ENCODE measurements around the gene RPA3.
"Not testable (repeated sequence)": the region's sequence is repeated elsewhere in the genome, so short reads cannot be mapped to it uniquely, and the experiment has no call there.

Gene RPA3

DNA sequence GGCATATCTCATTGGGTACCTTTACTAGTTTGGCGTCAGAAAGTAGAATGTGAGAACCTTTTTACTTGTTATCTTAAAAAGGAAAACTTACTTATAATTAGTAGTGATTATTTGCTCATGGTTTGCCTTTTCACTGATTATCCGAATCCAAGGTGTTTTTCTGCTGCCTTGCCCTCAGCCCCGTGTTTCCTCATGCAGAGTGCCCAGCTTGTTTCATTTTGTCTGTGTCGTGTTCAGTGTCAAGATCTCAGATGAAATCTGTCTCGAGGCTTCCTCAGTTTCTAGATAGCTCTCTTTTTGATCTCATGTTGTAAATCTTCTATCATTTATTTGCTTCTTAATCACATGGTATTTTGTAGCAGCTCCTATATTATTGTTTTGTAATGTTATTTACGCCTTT is 30.1 kb downstream of the RPA3 start:
- no peak for FAIRE-seq

DNA sequence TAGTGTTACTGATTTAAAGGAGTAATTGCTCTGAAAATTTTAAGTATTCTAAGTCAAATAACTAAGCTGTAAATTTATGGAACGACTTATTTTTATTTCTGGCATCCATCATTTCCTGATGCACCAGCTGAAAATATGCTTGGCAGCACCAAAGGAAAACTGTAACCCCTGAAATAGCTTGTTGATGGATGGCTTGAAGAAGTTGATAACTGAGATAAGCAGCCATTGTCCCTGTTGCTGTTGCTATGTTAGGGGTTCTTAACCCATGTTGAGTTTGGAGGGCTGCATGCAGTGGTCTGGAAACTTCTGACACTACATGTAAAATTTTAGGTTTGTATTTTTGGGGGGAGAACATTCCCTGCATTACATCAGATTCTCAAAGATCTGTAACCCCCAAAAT is 30.6 kb downstream of the RPA3 start:
- FAIRE-seq = peak; percentile 38

DNA sequence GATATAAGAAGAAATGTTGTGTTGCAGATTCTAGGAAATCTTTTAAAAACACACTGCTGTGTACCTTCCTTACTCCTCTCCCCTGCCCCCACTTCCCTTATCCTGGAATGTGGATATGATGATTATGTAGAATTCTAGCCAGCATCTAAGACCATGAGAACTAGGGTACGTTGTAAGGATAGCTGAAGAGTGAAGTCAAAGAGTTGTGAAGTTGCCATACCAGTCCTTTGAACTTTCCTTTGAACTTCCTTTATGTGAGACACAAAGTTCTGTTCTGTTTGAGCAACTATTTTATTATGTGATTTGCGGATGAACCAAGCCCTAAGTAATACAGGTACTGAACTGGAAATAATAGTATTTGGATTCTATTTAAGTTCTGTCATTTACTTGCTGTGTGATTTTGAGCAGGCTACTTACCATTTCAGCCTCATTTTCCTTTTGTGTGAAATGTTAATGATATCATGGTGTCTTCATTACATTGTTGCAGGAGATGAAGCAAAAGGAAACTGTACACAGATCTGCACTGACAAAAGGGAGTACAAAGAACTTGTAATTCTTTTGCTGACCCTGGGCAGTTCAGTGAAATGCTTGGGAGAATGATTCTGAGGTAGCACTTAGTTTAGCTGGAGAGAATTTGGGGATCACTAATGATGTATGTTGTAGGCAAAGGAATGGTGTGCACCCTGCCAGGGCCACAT is 31.4 kb downstream of the RPA3 start:
- no peak for FAIRE-seq

DNA sequence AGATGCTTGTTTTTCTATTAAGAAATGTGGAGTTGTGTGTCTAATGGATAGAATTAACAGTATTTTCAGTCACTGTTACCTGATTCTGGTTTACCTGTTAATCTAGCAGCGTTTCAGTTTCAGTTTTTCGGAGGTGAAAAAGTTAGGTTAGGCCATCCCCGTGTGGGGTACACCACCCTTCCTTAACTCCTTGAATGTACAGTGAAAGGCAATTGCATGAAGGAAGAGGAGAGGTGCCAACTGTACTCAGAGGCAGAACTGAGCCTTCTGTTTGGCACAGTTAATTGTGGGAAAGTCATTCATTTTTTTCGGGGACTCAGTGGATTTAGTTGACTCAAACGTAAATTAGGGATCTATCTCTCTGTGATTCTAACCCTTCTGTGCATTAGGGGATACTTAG is 35.5 kb downstream of the RPA3 start:
- peak; percentile 36 for FAIRE-seq

DNA sequence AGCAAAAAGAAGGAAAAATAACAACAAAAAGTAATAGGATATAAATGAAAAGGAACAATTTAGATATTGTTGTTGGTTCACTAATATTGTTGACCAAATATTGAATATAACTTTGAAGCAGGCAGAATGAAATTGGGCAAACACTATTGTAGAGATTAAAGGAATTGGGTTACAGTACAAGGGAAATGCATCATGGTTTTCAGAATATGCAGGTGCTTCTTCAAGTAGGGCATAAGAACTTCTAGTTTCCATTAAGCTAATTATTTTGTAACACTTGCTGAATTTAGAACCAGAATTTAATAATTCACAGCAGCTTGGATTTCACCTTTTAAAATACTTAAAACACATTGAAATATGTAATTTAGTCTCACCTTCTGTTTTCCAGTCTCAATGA is 36.5 kb downstream of the RPA3 start:
- FAIRE-seq = no peak

DNA sequence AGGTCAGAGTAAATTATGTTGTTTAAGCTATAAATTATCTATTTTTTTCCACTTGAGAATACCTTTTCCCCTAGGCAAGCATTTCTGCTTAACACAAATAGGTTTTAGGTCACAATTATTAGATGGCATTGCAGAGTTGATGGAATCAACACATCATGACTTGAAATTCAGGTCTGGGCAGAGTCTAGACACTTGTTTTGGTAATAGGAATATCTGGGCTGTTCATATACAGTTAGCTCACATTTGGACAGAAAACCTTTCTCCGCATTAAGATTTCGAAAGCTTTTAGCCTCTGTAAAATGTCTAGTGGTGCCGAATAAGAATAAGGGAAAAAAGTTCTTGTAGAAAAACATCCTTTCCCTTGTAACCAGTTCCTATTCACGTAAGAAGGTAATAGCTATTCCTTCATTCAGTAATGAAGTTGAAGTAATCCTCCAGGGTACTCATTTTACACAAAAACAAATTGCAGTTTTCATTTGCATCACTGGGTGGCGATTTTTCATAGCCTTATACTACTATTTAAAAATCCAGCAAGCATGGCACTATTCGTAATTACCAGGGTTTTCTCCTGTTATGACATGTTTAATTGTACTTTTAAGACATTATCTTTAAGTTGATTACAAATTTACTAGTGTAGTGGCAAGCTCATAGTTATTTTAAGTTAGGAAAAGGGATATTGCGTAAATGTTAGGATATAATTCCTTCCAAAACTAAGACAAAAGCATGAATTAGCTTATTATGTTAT is 37.0 kb downstream of the RPA3 start:
- peak; percentile 99 for FAIRE-seq

DNA sequence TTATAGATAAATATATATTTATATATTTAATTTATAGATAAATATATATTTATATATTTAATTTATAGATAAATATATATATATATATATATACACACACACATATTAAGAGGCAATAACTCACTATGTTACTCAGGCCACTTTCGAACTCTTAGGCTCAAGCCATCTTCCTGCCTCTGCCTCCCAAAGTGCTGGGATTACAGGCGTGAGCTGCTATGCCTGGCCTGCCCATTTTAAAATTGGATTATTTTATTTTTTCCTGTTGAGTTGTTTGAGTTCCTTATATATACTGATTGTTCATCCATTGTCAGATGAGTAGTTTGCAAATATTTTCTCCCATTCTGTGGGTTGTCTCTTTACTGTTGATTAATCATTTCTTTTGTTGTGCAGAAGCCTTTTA is 38.8 kb downstream of the RPA3 start:
- peak; percentile 88 for FAIRE-seq

DNA sequence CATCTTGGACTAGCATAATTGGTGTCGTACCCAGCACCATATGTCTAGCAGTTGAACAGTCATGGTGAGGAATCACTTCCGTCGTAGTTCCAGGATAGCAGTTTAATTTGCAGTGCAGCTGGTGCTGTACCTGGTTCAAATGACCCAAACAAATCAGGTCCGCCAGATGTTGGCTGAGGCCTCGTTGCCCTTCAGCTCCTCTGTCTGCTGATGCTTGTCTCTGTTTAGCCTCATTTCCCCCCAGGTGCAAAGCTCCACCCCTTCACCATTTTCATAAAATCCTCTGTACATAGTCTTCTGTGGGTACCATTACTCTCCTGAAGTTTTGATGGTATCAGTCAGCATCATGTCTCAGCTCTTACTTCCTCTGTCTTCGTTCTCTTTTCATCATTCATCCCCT is 42.7 kb downstream of the RPA3 start:
- no peak for FAIRE-seq

DNA sequence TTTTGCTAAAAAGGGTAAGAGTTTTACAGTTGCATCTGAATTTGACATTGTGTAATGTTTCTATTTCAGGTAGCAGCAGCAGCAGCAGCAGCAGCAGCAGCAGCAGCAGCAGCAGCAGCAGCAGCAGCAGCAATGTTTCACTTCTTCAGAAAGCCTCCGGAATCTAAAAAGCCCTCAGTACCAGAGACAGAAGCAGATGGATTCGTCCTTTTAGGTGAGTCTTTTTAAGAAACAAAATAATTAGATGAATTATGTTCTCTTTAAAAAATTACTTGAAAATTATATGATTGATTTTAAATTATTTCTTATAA is 45.2 kb downstream of the RPA3 start:
- FAIRE-seq = peak; percentile 64

DNA sequence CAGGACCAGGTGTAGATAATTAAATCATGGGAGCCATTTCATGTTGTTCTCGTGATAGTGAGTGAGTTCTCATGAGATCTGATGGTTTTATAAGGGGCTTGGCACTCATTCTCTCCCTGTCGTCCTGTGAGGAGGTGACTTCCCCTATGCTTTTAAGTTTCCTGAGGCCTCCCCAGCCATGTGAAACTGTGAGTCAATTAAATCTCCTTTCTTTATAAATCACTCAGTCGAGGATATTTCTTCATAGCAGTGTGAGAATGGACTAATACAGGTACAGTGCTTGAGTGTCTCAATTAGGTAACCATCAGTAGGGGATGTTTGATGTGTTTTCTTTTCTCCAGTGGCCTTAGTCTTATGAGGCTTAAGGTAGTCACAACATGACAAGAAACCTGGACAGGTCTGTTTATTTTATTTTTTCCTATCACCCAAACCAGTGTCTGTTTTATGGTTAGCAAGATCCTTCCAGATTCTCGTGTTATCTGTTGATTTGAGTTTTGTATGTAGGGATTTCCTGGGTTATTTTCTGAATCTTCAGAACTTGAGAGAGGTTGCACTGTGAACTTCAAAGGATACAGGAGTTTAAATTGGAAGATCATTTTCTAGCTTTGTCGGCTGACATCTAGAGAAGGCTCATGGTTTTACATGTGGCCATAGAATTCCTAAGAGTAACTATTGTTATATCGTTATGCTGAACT is 45.7 kb downstream of the RPA3 start:
- no peak for FAIRE-seq

DNA sequence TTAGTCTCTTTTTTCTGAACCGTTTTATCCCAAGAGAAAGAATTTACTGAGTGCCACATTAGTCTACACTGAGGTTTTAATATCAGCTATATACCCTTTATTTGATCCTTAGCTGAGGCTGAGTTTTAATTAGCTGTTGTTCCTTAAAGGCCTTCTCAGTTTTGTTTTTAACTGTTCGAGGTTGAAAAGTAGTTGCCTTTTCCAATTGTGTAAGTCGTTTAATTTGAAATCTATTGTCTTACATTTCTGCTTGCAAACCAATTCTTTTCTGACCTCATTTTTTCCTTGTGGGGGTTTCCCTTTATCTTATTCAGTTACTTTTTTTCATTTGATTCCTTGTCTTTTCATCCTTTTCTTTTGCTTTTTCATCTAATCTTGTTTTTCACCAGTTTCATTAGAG is 47.0 kb downstream of the RPA3 start:
- FAIRE-seq = no peak

DNA sequence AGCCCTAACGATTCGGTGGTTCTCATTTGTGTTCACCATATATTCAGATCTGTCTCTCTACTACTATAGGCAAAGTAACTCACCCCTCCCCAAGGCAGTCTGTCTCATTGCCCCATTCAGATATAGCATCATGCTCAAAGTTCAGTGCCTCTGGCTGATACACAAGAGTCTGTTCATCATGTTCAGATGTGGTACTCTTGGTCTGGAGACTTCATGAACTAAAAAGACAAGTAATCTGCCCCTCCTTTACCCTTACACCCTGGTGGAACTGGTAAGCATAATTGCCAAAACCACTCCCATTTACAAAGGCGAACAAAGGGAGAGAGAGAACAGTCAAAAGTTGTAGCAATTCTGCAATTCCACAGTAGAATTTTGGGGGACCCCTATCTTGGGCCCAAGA is 47.9 kb downstream of the RPA3 start:
- FAIRE-seq = no peak

DNA sequence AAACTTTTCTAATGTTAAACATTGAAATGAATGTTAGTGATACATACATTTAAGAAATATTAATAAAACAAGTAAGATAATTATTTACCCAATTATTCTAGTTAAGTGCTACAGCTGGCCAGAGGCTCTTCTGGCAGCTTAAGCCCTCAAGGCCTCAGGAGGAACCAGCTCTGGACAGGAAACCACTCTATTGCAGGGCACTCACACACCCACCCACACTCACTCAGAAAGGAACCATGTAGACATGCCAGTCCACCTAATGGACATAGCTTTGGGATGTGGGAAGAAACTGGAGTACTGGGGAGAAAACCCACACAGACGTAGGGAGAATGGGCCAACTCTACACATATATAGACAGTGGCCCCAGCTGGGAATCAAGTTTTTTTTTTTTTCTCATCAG is 49.7 kb downstream of the RPA3 start:
- no peak for FAIRE-seq

DNA sequence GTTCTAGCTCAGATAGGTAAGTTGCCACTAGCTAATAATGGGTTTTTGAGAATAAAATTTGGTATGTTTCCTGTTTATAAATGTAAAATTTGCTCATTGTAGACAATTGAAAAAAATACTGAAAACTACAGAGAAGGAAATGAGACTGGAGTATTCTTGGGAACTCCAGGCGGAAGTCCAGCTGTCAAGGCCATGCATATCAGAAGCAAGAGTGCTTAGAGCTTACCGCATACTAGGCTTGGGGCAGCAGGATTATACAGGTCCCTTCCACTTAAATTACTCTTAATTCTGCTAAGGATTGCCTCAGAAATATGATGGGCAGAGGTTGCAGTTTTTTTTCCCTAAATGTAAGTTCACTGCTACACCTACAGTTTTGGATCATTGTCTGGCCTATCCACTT is 51.2 kb downstream of the RPA3 start:
- no peak for FAIRE-seq

DNA sequence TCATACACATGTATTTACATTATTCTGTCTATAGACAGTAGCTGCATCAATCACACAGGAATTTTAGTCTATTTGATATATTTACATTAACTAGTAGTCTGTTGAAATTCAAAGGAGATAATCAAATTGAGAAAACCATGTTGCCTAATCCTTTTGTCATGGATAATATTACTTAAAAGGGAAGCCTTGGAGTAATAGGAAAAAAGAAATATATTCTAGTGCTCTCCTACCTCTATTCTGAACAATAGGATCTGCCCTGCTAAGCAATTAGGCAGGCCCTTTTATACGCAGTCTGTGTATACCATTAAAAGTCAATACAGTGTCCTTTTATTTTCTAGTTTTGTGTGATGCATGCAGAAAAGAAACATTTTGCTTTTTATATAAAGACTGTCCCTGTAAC is 53.4 kb downstream of the RPA3 start:
- no peak for FAIRE-seq

DNA sequence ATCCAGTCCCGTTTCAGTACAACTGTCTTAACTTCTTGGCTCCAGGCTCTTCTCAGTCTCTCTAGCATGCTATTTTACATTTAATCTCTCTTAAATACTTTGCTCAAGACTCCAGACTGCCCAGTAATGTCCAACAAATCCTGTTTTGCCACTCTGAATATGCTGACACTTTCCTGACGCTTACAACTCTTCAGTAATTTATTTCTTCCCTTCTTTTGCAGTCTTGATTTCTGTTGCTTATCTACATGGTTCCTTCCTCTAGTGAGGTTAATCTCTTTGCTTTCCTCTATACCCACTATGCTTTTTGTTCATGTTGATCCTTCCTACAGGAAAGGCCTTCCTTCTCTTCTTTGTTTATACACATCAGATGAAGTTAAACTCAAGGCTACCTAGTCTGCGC is 54.1 kb downstream of the RPA3 start:
- FAIRE-seq = no peak

DNA sequence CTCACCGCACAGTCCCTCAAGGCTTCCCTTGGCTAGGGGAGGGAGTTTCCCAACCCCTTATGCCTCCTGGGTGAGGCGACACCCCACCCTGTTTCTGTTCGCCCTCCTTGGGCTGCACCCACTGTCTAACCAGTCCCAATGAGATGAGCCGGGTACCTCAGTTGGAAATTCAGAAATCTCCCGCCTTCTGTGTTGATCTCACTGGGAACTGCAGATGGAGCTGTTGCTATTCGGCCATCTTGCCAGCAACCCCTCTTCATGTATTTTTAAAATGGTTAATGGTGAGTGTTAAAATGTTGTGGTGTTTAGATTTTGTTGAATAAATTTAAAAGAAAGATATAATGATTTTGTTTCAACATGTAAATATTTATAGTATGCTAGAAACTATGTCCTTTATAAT is 55.9 kb downstream of the RPA3 start:
- no peak for FAIRE-seq

DNA sequence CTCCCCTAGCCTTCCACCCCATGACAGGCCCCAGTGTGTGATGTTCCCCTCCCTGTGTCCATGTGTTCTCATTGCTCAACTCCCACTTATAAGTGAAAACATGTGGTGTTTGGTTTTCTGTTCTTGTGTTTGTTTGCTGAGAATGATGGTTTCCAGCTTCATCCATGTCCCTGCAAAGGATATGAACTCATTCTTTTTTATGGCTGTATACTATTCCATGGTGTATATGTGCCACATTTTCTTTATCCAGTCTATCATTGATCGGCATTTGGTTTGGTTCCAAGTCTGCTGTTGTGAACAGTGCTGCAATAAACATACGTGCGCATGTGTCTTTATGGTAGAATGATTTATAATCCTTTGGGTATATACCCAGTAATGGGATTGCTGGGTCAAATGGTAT is 61.9 kb downstream of the RPA3 start:
- FAIRE-seq = not testable (repeated sequence)

DNA sequence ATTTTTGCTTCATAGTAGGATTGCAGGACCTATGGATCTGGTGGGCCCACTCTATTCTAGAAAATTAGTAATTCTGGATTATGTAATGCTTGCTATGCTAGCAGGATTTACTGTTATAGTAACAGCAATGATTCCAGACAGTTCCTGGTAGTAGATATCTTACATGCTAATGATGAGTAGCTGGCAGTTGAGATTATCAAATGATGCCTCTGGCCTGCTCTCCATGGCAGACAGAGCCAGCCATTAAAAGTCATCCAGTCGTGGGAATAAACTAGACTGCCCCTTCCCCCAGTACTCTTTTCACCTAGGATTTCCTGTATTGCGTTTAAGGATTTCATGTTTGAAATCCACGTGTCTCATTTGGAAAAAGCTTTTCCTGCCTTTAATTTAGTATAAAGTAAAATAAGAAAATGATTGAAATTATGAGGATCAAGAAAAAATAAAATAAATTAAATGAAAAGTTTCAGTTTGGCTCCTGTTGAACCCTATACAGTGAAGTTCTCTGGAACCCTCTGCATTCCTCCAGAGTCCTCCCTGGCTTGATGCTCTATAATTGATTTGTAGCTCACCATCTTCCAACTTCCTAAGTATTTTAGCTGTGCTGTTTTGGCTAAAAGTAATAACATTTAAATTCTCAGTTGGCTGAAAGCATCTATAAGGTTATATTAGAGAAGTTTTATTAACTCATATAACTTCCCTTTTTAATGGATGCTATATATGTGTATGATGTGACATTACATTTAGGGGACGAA is 63.3 kb downstream of the RPA3 start:
- no peak for FAIRE-seq

DNA sequence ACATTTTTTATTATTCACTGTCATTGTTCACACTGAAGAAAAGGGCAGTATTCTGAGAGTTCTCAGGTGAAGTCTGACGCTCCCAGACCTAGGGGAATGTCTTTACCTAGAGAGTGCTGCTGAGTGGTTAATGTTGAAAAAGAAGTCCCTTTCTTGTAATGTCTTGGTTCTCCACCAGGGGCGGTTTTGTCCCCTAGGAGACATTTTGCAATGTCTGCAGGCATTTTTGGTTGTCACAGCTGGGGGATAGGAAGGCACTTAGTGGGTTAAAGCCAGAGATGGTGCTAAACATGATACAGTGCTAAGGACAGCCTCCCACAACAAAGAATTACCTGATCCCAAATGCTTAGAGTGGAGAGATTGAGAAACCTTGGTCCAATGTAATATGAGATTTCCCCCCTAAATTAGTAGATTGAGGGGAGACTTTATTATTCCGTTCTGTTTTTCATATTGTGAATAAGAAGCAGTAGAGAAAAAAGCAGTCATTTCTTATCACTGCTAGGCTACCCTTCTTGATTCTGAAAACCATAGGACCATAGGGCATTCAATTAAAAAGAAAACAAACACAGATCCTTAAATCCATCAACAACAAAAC is 64.7 kb downstream of the RPA3 start:
- no peak for FAIRE-seq

DNA sequence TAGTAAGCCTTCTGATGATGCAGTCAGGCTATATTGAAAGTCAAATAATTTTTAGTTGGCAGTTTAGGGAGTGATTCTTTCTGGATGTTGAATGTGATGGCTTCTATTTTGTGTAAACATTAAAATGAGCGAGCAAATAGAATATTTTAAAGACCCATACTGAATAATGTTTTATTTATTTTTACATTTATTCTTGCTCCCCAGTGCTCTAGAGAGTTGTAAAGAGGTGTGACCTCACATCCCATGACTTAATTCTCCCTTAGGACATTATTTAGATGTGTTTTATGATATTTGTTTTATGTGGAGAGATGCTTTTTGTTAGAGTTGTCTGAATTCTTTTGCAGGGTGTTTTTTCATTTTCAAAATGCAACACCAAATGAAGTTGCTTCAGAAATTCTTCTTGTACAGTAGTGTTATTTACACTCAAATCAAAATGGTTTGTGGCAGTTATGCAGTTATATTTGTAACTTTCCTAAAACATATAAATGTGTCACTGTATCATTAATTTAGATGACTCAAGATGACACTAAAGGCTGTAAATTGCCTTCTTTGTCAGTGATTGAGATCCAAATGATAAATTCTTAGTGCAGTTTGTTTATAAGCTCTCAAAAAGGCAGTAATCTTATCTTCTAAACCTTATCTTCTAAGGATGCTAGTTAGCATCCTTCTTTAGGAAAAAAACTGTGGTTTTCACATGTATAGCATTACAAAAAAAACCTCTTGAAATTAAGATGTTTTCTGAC is 65.4 kb downstream of the RPA3 start:
- no peak for FAIRE-seq

DNA sequence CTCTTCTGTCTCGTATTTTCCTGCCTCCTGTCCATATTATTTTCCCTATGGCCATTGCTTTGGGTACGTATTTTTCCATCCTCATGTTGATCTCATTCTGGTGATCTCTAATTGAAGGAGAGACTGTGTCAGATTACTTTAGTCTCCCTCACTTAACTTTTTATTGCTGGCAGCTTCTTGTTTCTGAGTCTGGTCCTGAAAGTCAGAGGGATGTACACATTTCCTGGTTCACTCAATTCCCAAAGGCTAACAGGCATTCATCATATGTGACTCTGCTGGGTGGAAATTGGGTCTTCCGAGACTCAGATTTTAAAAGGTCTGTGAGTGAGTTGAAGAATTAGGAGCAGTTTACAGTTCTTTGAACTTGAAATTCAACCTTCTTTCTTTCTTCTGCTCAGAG is 66.9 kb downstream of the RPA3 start:
- FAIRE-seq = no peak

Measured in islet of Langerhans (tissue), 1 donor.